HFFc6 (cell line): ENCODE data around the gene ZNF580. TPM values are rescaled to one million over a fixed set of nuclear protein-coding genes. Genes with fewer than 3 reads are reported as not detected.

Experiments used
- DNase-seq: peaks from one replicate; pipeline ENCODE4 v3.0.0-alpha.2; 2018
- H3K27ac Mint-ChIP-seq: 2 replicates; pipeline ENCODE4 v1.8.0; 2020; ENCODE audit warnings: mild to moderate bottlenecking, mixed read lengths
- H3K27me3 Mint-ChIP-seq: 2 replicates; pipeline ENCODE4 v1.8.0; 2021; ENCODE audit warnings: mild to moderate bottlenecking, moderate library complexity, mixed read lengths; ENCODE audit not compliant: insufficient read depth
- H3K36me3 Mint-ChIP-seq: 2 replicates; pipeline ENCODE4 v1.8.0; 2021; ENCODE audit warnings: low read depth, mixed read lengths
- H3K4me1 Mint-ChIP-seq: 2 replicates; pipeline ENCODE4 v1.8.0; 2020; ENCODE audit warnings: low read depth, mixed read lengths
- H3K4me3 Mint-ChIP-seq: 2 replicates; pipeline ENCODE4 v1.8.0; 2020; ENCODE audit warnings: mild to moderate bottlenecking, moderate library complexity, mixed read lengths
- H3K9me3 Mint-ChIP-seq: 2 replicates; pipeline ENCODE4 v1.8.0; 2020; ENCODE audit warnings: mild to moderate bottlenecking, mixed read lengths
- CTCF ChIP-seq: fragments of 200-600 bp; sonication (generic); IDR thresholded peaks from 2 replicates; pipeline ENCODE4 v1.5.0; 2021; ENCODE audit warnings: antibody characterized with exemption, mild to moderate bottlenecking
- total RNA-seq, 6 experiments: library from RNA; stranded (reverse); fragmentation: NEBNext Ultra II Directional; extraction: Animal tissue kit (Norgen Biotek cat#: 25700); gene quantifications; 2 replicates in 1 of 6; 3 replicates in 5 of 6; pipeline ENCODE4 v1.2.3, GENCODE V29; 2021

The ZNF580 gene
- total RNA-seq, 6 experiments from 2014 or later, result 51.0 to 60.5 (median 57.7) TPM

- Mint-ChIP-seq H3K36me3 (peaks cover 26% of the 10 kb centered on the region), H3K27ac (peak overlapping the region; percentile 40; the same call in 1 of the 2 replicates)
Measured at GRCh38 chr19:55632463-55632834, 8.4 kb upstream of the ZNF580 start.

GRCh38 chr19:55633861-55634260, 6.9 kb upstream of the ZNF580 start:
- no peaks in the 10 kb centered on the region for H3K9me3 Mint-ChIP-seq
- DNase-seq, result no peak
- H3K4me3 Mint-ChIP-seq, result no peak overlapping the region; the same call in 1 of the 2 replicates
- peaks cover 38% of the 10 kb centered on the region for H3K36me3 Mint-ChIP-seq
- H3K27me3 Mint-ChIP-seq, result peaks cover 5% of the 10 kb centered on the region
- H3K27ac Mint-ChIP-seq, result no peak overlapping the region
- no peak for TF ChIP-seq CTCF
- peaks cover 51% of the 10 kb centered on the region for H3K4me1 Mint-ChIP-seq

More at GRCh38 chr19:55632463-55632834, 8.4 kb upstream of the ZNF580 start:
- peaks cover 42% of the 10 kb centered on the region for H3K4me1 Mint-ChIP-seq
- no peaks in the 10 kb centered on the region for H3K9me3 Mint-ChIP-seq
- H3K4me3 Mint-ChIP-seq, result no peak overlapping the region
- peak; percentile 88 for DNase-seq
- H3K27me3 Mint-ChIP-seq, result peaks cover 5% of the 10 kb centered on the region
- peak; percentile 94 for TF ChIP-seq CTCF

DNA sequence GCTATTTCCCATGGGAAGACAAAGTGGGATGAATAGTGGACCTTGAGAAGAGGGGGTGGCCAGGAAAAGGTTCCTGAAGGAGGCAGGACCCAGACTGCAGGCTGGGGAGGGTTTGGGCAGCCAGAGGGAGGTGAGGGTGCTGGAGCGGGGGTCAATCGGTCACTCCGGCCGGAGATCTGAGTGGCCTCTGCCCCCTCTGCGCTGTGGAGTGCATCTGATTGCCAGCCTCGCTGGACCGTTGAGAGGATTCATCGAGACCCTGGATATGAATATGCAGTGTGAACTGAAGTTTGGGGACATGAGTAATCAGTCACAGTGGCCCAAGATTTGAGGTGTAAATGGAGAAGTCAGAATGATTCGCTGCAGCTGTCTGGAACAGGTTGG, 5.5 kb upstream of the ZNF580 start:
- no peak for TF ChIP-seq CTCF
- H3K4me1 Mint-ChIP-seq, result peaks cover 64% of the 10 kb centered on the region
- H3K27ac Mint-ChIP-seq, result peak overlapping the region; percentile 100
- H3K9me3 Mint-ChIP-seq, result no peaks in the 10 kb centered on the region
- H3K27me3 Mint-ChIP-seq, result peaks cover 6% of the 10 kb centered on the region
- H3K36me3 Mint-ChIP-seq, result peaks cover 42% of the 10 kb centered on the region
- DNase-seq, result no peak
- H3K4me3 Mint-ChIP-seq, result peak overlapping the region; percentile 100

DNA sequence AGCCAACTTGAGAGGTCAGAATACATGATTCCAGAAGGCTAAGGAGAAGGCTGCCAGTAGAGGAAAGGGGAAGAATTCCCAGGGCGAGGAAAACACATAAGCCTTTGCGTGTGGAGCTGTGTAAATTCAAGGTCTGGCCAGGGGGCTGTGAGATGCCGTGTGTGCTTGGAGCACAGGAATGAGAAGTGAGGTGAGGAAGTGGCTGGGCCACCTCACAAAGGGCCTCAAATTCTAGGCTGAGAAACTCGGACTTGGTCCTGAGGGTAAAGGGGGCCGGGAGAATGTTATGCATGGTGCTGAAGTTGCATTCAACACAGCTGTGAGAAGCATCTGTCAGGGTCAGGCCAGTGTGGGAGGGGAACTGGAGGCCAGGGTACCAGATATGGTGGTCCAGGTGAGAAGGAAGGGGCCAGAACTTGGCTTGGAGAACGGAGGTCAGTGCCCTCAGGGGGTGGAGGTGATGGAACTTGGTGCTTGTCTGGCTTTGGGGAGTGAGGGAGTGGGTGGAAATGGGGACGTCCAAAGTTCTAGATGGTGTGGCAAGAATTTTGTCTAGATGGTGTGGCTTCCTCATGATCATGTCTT, 4.9 kb upstream of the ZNF580 start:
- H3K4me1 Mint-ChIP-seq, result peaks cover 67% of the 10 kb centered on the region
- peak overlapping the region; percentile 100 for H3K4me3 Mint-ChIP-seq
- peaks cover 42% of the 10 kb centered on the region for H3K36me3 Mint-ChIP-seq
- TF ChIP-seq CTCF, result no peak
- H3K27ac Mint-ChIP-seq, result peak overlapping the region; percentile 100
- no peaks in the 10 kb centered on the region for H3K9me3 Mint-ChIP-seq
- no peak for DNase-seq
- peaks cover 9% of the 10 kb centered on the region for H3K27me3 Mint-ChIP-seq

GRCh38 chr19:55636723-55637122, 4.1 kb upstream of the ZNF580 start:
- Mint-ChIP-seq H3K27ac (peak overlapping the region; percentile 100), H3K4me3 (peak overlapping the region; percentile 100), H3K36me3 (peaks cover 42% of the 10 kb centered on the region), H3K27me3 (peaks cover 9% of the 10 kb centered on the region), H3K9me3 (no peaks in the 10 kb centered on the region), H3K4me1 (peaks cover 67% of the 10 kb centered on the region)
- no peak for TF ChIP-seq CTCF
- DNase-seq, result no peak
